SHP77 treated with DMSO at 0.1 percent for 48 hours (cell line): ENCODE data around the gene CTSH.
A peak's percentile ranks its signal among the peaks of the same experiment; 100 is the strongest.
"Not testable (repeated sequence)": the region's sequence is repeated elsewhere in the genome, so short reads cannot be mapped to it uniquely, and the experiment has no call there.

Experiments
- DNase-seq: peaks from one replicate; lab custom pipeline; 2025; lab: John Stamatoyannopoulos, UW

CTSH gene

GRCh38 chr15:78880813-78881212, 64.0 kb downstream of the CTSH start:
- DNase-seq = no peak

- no peak for DNase-seq
These were observed 64.7 kb downstream of the CTSH start for GRCh38 chr15:78880242-78880533.

- DNase-seq = no peak
These were observed 65.2 kb downstream of the CTSH start for GRCh38 chr15:78879517-78880241.

GRCh38 chr15:78878356-78878755, 66.5 kb downstream of the CTSH start:
- no peak for DNase-seq

GRCh38 chr15:78876954-78877353, 67.9 kb downstream of the CTSH start:
- not testable (repeated sequence) for DNase-seq

- DNase-seq = no peak
These were observed 69.5 kb downstream of the CTSH start for GRCh38 chr15:78875107-78875914.

- DNase-seq = no peak
These were observed 70.8 kb downstream of the CTSH start for GRCh38 chr15:78873793-78874765.

GRCh38 chr15:78872972-78873792, 71.7 kb downstream of the CTSH start:
- DNase-seq = peak; percentile 58

GRCh38 chr15:78872155-78872971, 72.5 kb downstream of the CTSH start, which contains the start of gene MORF4L1:
Gene MORF4L1 (plus strand): TSS chr15:78872890. CDS start chr15:78873018, 128 bp downstream.
- DNase-seq = peak; percentile 76

GRCh38 chr15:78871483-78872127, 73.2 kb downstream of the CTSH start:
- DNase-seq = not testable (repeated sequence)
